HG02852 (cell line): Measurements from ENCODE around the gene MPL.

Experiments used
- ATAC-seq: cut with Tn5 transposase; IDR thresholded peaks from one replicate; pipeline ENCODE4 v1.9.1; 2021; ENCODE audit warnings: mild to moderate bottlenecking, moderate library complexity; ENCODE audit not compliant: unreplicated experiment

The MPL gene

GRCh38 chr1:43337588-43337987 lies at the start of gene MPL:
Gene MPL, plus strand, starts transcription at chr1:43337818. Its CDS starts 31 bp downstream, at chr1:43337849.
- ATAC-seq = no peak

GRCh38 chr1:43288058-43288784 lies 49.4 kb upstream of the MPL start:
- no peak for ATAC-seq

- ATAC-seq = no peak
These were observed 48.6 kb upstream of the MPL start for GRCh38 chr1:43288785-43289706.

- ATAC-seq = no peak
These were observed 45.4 kb upstream of the MPL start for GRCh38 chr1:43292216-43292615.

- no peak for ATAC-seq
These were observed 44.9 kb upstream of the MPL start for GRCh38 chr1:43292679-43293078.

- no peak for ATAC-seq
These were observed 44.4 kb upstream of the MPL start for GRCh38 chr1:43293176-43293575.

GRCh38 chr1:43293896-43294760 lies 43.5 kb upstream of the MPL start:
- no peak for ATAC-seq

GRCh38 chr1:43294761-43295160 lies 42.9 kb upstream of the MPL start:
- ATAC-seq = no peak

- no peak for ATAC-seq
These were observed 41.4 kb upstream of the MPL start for GRCh38 chr1:43296207-43296606.

GRCh38 chr1:43298055-43298454 lies 39.6 kb upstream of the MPL start:
- no peak for ATAC-seq

GRCh38 chr1:43299101-43299500 lies 38.5 kb upstream of the MPL start:
- no peak for ATAC-seq

GRCh38 chr1:43300378-43301094 lies 37.1 kb upstream of the MPL start, which contains the start of gene TIE1:
Gene TIE1, plus strand, starts transcription at chr1:43300982. Its CDS starts 90 bp downstream, at chr1:43301072.
- no peak for ATAC-seq

- ATAC-seq = no peak
These were observed 35.4 kb upstream of the MPL start for GRCh38 chr1:43302201-43302600.

GRCh38 chr1:43302721-43303470 lies 34.7 kb upstream of the MPL start:
- no peak for ATAC-seq

GRCh38 chr1:43303471-43304313 lies 33.9 kb upstream of the MPL start:
- no peak for ATAC-seq

- no peak for ATAC-seq
These were observed 33.3 kb upstream of the MPL start for GRCh38 chr1:43304314-43304681.

GRCh38 chr1:43304771-43305300 lies 32.8 kb upstream of the MPL start:
- ATAC-seq = no peak

GRCh38 chr1:43305461-43305860 lies 32.2 kb upstream of the MPL start:
- ATAC-seq = no peak
